Immature natural killer cell (primary cell): ENCODE results near the gene MAML2. TPM values are rescaled to one million over a fixed set of nuclear protein-coding genes. Genes with fewer than 3 reads are reported as not detected.
A peak's percentile ranks its signal among the peaks of the same experiment; 100 is the strongest.

Experiments
- DNase-seq, 3 donors: peaks; one replicate each; pipeline ENCODE4 v3.0.0; 2022; ENCODE audit warnings: mixed read lengths in 1 of 3
- H3K27ac Mint-ChIP-seq, 6 donors: one replicate each; pipeline ENCODE4 v1.8.0; 2020; ENCODE audit warnings: mixed read lengths in 6 of 6, mild to moderate bottlenecking in 5 of 6, inconsistent platforms in 4 of 6, moderate library complexity in 3 of 6
- H3K27me3 Mint-ChIP-seq, 3 donors: one replicate each; pipeline ENCODE4 v1.8.0; 2020 to 2021; ENCODE audit warnings: low read depth in 3 of 3, mild to moderate bottlenecking in 3 of 3, mixed read lengths in 3 of 3, moderate library complexity in 3 of 3, inconsistent platforms in 1 of 3
- H3K36me3 Mint-ChIP-seq, 3 donors: one replicate each; pipeline ENCODE4 v1.8.0; 2020; ENCODE audit warnings: mixed read lengths in 3 of 3, inconsistent platforms in 2 of 3, mild to moderate bottlenecking in 2 of 3
- H3K4me1 Mint-ChIP-seq, 2 donors: one replicate each; pipeline ENCODE4 v1.8.0; 2020; ENCODE audit warnings: inconsistent platforms in 2 of 2, mild to moderate bottlenecking in 2 of 2, mixed read lengths in 2 of 2, moderate library complexity in 1 of 2
- H3K4me3 Mint-ChIP-seq, 5 donors: one replicate each; pipeline ENCODE4 v1.8.0; 2020; ENCODE audit warnings: mild to moderate bottlenecking in 5 of 5, mixed read lengths in 5 of 5, inconsistent platforms in 3 of 5, moderate library complexity in 3 of 5
- H3K9me3 Mint-ChIP-seq, 6 donors: one replicate each; pipeline ENCODE4 v1.8.0; 2020; ENCODE audit warnings: mild to moderate bottlenecking in 6 of 6, mixed read lengths in 6 of 6, inconsistent platforms in 4 of 6, moderate library complexity in 3 of 6
- polyA plus RNA-seq, 3 donors: library from polyadenylated mRNA; unstranded; fragments of 300-500 nt; fragmentation: Illumina TruSeq; gene quantifications; one replicate each; pipeline ENCODE4 v1.2.3, GENCODE V29; 2021

The MAML2 gene
- polyA plus RNA-seq, 3 donors from 2014 or later = 0.26 to 4.5 (median 1.1) TPM

- Mint-ChIP-seq H3K4me3 (no peak overlapping the region), H3K4me1 (peaks cover 0 to 3% of the 10 kb centered on the region in 2 donors), H3K9me3 (no peaks in the 10 kb centered on the region), H3K27ac (no peak overlapping the region), H3K36me3 (peaks cover 0 to 4% (median 0%) of the 10 kb centered on the region in 3 donors), H3K27me3 (no peaks in the 10 kb centered on the region)
- no peak for DNase-seq
Observed at GRCh38 chr11:96103102-96103501, 239.9 kb downstream of the MAML2 start.

- peaks cover 0 to 3% of the 10 kb centered on the region in 2 donors for H3K4me1 Mint-ChIP-seq
- H3K4me3 Mint-ChIP-seq = no peak overlapping the region
- H3K9me3 Mint-ChIP-seq = no peaks in the 10 kb centered on the region
- H3K27ac Mint-ChIP-seq = no peak overlapping the region
- peaks cover 0 to 4% (median 0%) of the 10 kb centered on the region in 3 donors for H3K36me3 Mint-ChIP-seq
- no peak for DNase-seq
- H3K27me3 Mint-ChIP-seq = no peaks in the 10 kb centered on the region
Observed at GRCh38 chr11:96102664-96103078, 240.3 kb downstream of the MAML2 start.

- no peaks in the 10 kb centered on the region for H3K9me3 Mint-ChIP-seq
- no peak overlapping the region for H3K27ac Mint-ChIP-seq
- DNase-seq = no peak
- no peak overlapping the region for H3K4me3 Mint-ChIP-seq
- no peaks in the 10 kb centered on the region for H3K27me3 Mint-ChIP-seq
- H3K4me1 Mint-ChIP-seq = peaks cover 0 to 3% of the 10 kb centered on the region in 2 donors
- H3K36me3 Mint-ChIP-seq = peaks cover 0 to 7% (median 0%) of the 10 kb centered on the region in 3 donors
Observed at GRCh38 chr11:96101146-96101545, 241.8 kb downstream of the MAML2 start.

GRCh38 chr11:96098511-96099241, 244.3 kb downstream of the MAML2 start:
- peaks cover 0 to 3% (median 0%) of the 10 kb centered on the region in 3 donors for H3K36me3 Mint-ChIP-seq
- H3K9me3 Mint-ChIP-seq = no peaks in the 10 kb centered on the region
- H3K4me1 Mint-ChIP-seq = no peaks in the 10 kb centered on the region
- DNase-seq = no peak
- H3K27ac Mint-ChIP-seq = peak overlapping the region in 1 of 6 donors; percentile 62
- no peaks in the 10 kb centered on the region for H3K27me3 Mint-ChIP-seq
- no peak overlapping the region for H3K4me3 Mint-ChIP-seq

DNA sequence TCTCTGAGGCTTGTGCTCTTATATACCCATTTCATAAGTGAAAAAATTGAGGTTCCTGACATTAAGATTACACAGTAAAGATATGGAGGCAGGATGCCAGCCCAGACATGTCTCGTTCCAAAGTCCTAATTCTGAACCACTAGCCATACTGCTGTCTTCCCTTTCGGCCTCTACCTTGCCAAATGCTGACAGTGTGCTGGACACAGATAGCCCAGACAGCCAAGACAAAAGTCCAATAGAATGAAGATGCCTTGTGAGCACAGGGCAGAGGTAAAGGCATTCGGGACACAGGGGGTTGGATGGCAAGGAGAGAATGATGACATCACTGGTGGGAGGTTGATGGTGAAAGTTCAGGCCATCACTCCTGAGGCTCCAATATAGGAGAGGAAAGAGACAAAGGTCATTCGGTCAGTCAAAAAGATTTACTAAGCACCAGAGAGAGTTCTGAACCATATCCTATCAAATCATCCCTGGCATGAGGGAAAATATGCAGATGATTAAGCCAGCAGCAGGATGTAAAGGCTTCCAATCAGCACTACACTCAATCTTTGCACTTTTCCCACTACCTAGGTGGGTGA, 245.1 kb downstream of the MAML2 start:
- H3K27me3 Mint-ChIP-seq = no peaks in the 10 kb centered on the region
- no peak overlapping the region for H3K4me3 Mint-ChIP-seq
- H3K27ac Mint-ChIP-seq = peak overlapping the region in 1 of 6 donors; percentile 18
- no peaks in the 10 kb centered on the region for H3K4me1 Mint-ChIP-seq
- peaks cover 0 to 5% (median 3%) of the 10 kb centered on the region in 3 donors for H3K36me3 Mint-ChIP-seq
- no peaks in the 10 kb centered on the region for H3K9me3 Mint-ChIP-seq
- no peak for DNase-seq

DNA sequence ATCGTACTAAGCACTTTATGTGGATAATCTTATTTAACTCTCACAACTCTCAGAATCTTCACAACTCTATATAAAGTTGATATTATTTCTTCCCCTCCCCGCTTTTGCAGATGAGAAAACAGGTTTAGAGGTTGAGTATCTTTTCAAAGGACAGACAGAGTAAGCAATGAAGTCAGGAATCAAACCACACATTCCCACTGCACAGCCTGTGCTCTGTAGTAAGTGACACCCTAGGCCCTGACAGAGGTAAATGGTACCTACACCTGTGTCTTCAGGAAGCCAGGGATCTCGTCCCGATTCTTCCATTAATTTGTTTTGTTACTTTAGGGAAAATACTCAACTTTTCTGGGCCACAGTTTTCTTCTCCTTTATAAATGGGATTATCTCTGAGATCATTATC, 246.6 kb downstream of the MAML2 start:
- H3K36me3 Mint-ChIP-seq = peaks cover 4 to 9% (median 6%) of the 10 kb centered on the region in 3 donors
- DNase-seq = no peak
- peaks cover 3 to 7% of the 10 kb centered on the region in 2 donors for H3K4me1 Mint-ChIP-seq
- H3K9me3 Mint-ChIP-seq = no peaks in the 10 kb centered on the region
- no peak overlapping the region for H3K4me3 Mint-ChIP-seq
- no peaks in the 10 kb centered on the region for H3K27me3 Mint-ChIP-seq
- peak overlapping the region in 1 of 6 donors; percentile 4 for H3K27ac Mint-ChIP-seq

DNA sequence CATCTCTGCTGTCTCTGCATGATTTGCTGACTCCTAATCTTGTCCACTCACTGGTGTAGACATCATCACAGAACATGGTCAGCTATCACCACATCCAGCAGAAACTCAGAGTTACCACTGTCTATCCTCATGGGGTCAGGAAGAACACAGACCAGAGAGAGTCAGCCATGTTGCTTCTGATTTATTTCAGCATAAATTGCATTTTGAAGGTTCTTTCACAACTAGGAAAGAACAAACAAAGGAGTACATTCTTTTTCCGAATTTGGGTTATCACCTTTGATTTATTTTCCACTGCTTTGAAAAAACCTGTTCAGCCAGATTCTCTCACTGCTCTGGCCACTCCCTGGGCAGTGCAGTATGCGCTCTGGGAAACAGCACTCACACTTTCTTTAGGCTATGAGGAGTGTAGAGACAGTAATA, 247.1 kb downstream of the MAML2 start:
- Mint-ChIP-seq H3K9me3 (no peaks in the 10 kb centered on the region), H3K4me3 (no peak overlapping the region), H3K4me1 (peaks cover 3 to 7% of the 10 kb centered on the region in 2 donors), H3K27me3 (no peaks in the 10 kb centered on the region), H3K36me3 (peaks cover 4 to 10% (median 6%) of the 10 kb centered on the region in 3 donors), H3K27ac (peak overlapping the region in 1 of 6 donors; percentile 61)
- no peak for DNase-seq

DNA sequence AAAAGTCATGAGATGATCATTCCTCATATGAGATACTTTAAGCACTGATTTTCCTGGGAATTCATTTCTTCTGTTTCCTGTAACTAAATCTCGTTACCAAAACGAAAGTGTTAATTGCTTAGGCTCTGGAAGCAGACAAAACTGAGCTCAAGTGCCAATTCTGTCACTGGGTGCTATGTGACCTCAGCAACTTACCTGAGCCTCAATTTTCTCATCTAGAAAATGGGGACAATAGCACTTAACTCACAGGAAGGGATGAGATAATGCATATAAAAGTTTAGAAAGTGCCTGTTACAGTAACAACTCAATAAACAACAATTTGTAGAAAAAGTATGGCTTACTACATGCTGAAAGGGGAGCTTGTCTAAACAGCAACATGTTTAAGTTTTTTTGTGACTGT, 248.8 kb downstream of the MAML2 start:
- Mint-ChIP-seq H3K9me3 (no peaks in the 10 kb centered on the region), H3K36me3 (peaks cover 4 to 13% (median 6%) of the 10 kb centered on the region in 3 donors), H3K27me3 (no peaks in the 10 kb centered on the region), H3K27ac (peak overlapping the region in 2 of 6 donors; percentile 29 to 30), H3K4me1 (peaks cover 3 to 7% of the 10 kb centered on the region in 2 donors), H3K4me3 (no peak overlapping the region)
- DNase-seq = no peak

DNA sequence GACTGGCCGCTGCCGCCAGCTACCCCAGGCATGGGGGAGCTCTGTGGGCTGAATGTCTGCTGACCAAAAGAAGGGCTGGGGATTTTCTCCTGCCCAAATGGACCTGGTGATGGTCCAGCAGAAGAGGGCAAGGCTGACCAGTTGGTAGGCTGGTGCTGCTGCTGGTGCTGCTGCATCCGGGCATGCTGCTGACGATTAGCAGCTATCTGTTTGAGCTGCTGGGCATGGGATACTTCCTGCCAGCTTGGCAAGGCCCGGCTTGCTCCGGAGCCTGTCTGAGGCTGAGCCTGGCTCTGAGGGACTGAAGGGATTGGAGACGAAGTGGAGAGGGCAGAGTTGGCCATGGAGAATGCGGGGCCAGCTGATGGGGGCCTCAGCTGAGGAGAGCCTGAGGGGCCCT, 250.5 kb downstream of the MAML2 start:
- no peak overlapping the region for H3K4me3 Mint-ChIP-seq
- peaks cover 4 to 22% (median 6%) of the 10 kb centered on the region in 3 donors for H3K36me3 Mint-ChIP-seq
- H3K9me3 Mint-ChIP-seq = no peaks in the 10 kb centered on the region
- H3K4me1 Mint-ChIP-seq = peaks cover 3 to 7% of the 10 kb centered on the region in 2 donors
- H3K27ac Mint-ChIP-seq = no peak overlapping the region
- H3K27me3 Mint-ChIP-seq = no peaks in the 10 kb centered on the region
- DNase-seq = no peak

GRCh38 chr11:96091476-96091875, 251.5 kb downstream of the MAML2 start:
- H3K27ac Mint-ChIP-seq = no peak overlapping the region
- H3K4me3 Mint-ChIP-seq = no peak overlapping the region
- peaks cover 3 to 7% of the 10 kb centered on the region in 2 donors for H3K4me1 Mint-ChIP-seq
- DNase-seq = peak; percentile 13 to 32 (median 20)
- no peaks in the 10 kb centered on the region for H3K9me3 Mint-ChIP-seq
- peaks cover 3 to 22% (median 4%) of the 10 kb centered on the region in 3 donors for H3K36me3 Mint-ChIP-seq
- H3K27me3 Mint-ChIP-seq = no peaks in the 10 kb centered on the region

GRCh38 chr11:96090711-96091110, 252.3 kb downstream of the MAML2 start:
- DNase-seq = no peak
- H3K36me3 Mint-ChIP-seq = peaks cover 3 to 22% (median 4%) of the 10 kb centered on the region in 3 donors
- H3K4me1 Mint-ChIP-seq = peaks cover 3 to 7% of the 10 kb centered on the region in 2 donors
- no peak overlapping the region for H3K4me3 Mint-ChIP-seq
- no peaks in the 10 kb centered on the region for H3K27me3 Mint-ChIP-seq
- H3K9me3 Mint-ChIP-seq = no peaks in the 10 kb centered on the region
- no peak overlapping the region for H3K27ac Mint-ChIP-seq

GRCh38 chr11:96088914-96089313, 254.1 kb downstream of the MAML2 start:
- H3K4me3 Mint-ChIP-seq = no peak overlapping the region
- H3K9me3 Mint-ChIP-seq = no peaks in the 10 kb centered on the region
- H3K27ac Mint-ChIP-seq = no peak overlapping the region
- DNase-seq = no peak
- peaks cover 3 to 7% of the 10 kb centered on the region in 2 donors for H3K4me1 Mint-ChIP-seq
- peaks cover 3 to 22% (median 4%) of the 10 kb centered on the region in 3 donors for H3K36me3 Mint-ChIP-seq
- no peaks in the 10 kb centered on the region for H3K27me3 Mint-ChIP-seq

- Mint-ChIP-seq H3K27me3 (no peaks in the 10 kb centered on the region), H3K9me3 (no peaks in the 10 kb centered on the region), H3K27ac (no peak overlapping the region), H3K4me3 (no peak overlapping the region), H3K4me1 (no peaks in the 10 kb centered on the region), H3K36me3 (peaks cover 0 to 12% (median 0%) of the 10 kb centered on the region in 3 donors)
- no peak for DNase-seq
Observed at GRCh38 chr11:96086111-96086510, 256.9 kb downstream of the MAML2 start.

DNA sequence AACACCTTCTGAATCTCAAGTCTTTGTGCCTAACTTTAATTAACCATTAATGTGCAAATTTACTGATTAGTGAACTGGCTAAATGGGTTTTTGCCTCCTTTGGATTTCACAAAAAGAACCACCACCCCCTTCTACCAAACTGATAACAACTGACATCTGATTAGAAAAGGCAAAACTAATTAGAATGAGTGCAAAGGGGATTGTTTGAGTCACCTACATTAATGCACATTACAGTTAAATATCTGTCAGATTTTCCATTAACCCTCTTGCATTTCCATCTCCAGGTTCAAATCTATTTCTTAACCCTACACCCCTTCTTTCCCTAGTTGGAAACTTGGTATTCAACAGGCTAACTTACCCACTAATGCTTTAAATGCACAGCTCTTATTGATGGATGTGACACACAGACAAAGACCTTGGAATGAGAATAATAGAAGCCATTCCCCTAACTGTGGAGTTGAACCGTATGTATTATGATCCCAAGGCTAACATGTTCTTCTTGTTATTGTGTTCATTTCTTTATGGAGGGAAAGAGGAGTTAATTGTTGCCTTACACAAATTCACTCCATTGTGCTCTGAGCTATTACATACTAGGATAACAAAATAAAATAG, 257.6 kb downstream of the MAML2 start:
- DNase-seq = no peak
- no peaks in the 10 kb centered on the region for H3K4me1 Mint-ChIP-seq
- H3K36me3 Mint-ChIP-seq = peaks cover 0 to 9% (median 0%) of the 10 kb centered on the region in 3 donors
- no peaks in the 10 kb centered on the region for H3K27me3 Mint-ChIP-seq
- H3K9me3 Mint-ChIP-seq = no peaks in the 10 kb centered on the region
- no peak overlapping the region for H3K27ac Mint-ChIP-seq
- H3K4me3 Mint-ChIP-seq = no peak overlapping the region
